Effector memory CD4-positive, alpha-beta T cell (primary cell): ENCODE measurements around the gene KRT83.

Source experiments
- DNase-seq, 3 donors: peaks; one replicate each; pipeline ENCODE4 v3.0.0-alpha.2; 2020
- H3K27ac ChIP-seq: 2 replicates; pipeline ENCODE4 v1.7.0; 2013; ENCODE audit warnings: mild to moderate bottlenecking, low read length, moderate library complexity; ENCODE audit not compliant: insufficient read depth, poor library complexity, severe bottlenecking
- H3K27me3 ChIP-seq: replicated peaks from 2 replicates; pipeline ENCODE4 v1.7.0; 2013; ENCODE audit warnings: mild to moderate bottlenecking, low read length; ENCODE audit not compliant: insufficient read depth, control insufficient read depth, poor library complexity, severe bottlenecking
- H3K36me3 ChIP-seq: 2 replicates; pipeline ENCODE4 v1.7.0; 2013; ENCODE audit warnings: mild to moderate bottlenecking, low read length, moderate library complexity; ENCODE audit not compliant: control insufficient read depth, insufficient read depth
- H3K4me1 ChIP-seq: 2 replicates; pipeline ENCODE4 v1.7.0; 2013; ENCODE audit warnings: low read length, mild to moderate bottlenecking; ENCODE audit not compliant: control insufficient read depth, insufficient read depth, poor library complexity, severe bottlenecking
- H3K4me3 ChIP-seq: 2 replicates; pipeline ENCODE4 v1.7.0; 2013; ENCODE audit warnings: low read length, low read depth, mild to moderate bottlenecking; ENCODE audit not compliant: insufficient read depth, poor library complexity, severe bottlenecking
- H3K9me3 ChIP-seq: 2 replicates; pipeline ENCODE4 v1.7.0; 2013; ENCODE audit warnings: mild to moderate bottlenecking, low read length, moderate library complexity; ENCODE audit not compliant: control insufficient read depth

KRT83 gene

DNA sequence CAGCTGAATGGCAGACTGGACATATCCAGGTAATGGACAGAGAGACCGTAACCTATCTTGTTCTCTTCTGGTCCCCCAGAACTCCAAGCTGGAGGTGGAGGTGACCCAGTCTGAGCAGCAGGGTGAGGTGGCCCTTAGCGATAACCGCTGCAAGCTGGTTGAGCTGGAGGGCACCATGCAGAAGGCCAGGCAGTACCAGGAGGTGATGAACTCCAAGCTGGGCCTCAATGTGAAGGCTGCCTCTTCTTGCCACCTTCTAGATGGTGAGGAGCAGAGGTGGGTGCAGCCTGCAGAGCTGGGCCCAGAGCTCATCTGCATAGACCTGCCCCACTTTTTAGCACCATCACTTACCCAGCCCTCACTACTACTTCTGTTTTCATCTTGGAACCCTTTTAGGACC is 53.9 kb downstream of the KRT83 start:
- no peaks in the 10 kb centered on the region for H3K36me3 ChIP-seq
- H3K4me1 ChIP-seq = no peaks in the 10 kb centered on the region
- no peak for DNase-seq
- H3K4me3 ChIP-seq = no peak overlapping the region
- no peaks in the 10 kb centered on the region for H3K27me3 ChIP-seq
- no peaks in the 10 kb centered on the region for H3K9me3 ChIP-seq
- no peak overlapping the region for H3K27ac ChIP-seq

DNA sequence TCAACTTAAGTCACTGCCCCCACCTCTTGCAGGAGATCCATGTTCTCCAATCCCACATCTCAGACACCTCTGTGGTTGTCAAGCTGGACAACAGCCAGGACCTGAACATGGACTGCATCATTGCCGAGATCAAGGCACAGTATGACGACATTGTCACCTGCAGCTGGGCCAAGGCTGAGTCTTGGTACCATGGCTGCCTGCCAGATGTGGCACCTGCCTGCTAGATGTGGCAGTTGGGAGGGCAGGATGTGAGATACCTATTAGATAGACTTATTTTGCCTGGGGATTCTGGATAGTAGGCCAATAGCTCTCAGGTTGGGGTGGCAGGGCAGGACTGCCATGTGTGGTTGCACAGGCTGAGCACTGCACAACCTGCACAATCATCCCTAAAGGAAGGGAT is 54.7 kb downstream of the KRT83 start:
- H3K27me3 ChIP-seq = no peaks in the 10 kb centered on the region
- no peak overlapping the region for H3K4me3 ChIP-seq
- H3K36me3 ChIP-seq = no peaks in the 10 kb centered on the region
- no peaks in the 10 kb centered on the region for H3K9me3 ChIP-seq
- DNase-seq = no peak
- no peaks in the 10 kb centered on the region for H3K4me1 ChIP-seq
- no peak overlapping the region for H3K27ac ChIP-seq

DNA sequence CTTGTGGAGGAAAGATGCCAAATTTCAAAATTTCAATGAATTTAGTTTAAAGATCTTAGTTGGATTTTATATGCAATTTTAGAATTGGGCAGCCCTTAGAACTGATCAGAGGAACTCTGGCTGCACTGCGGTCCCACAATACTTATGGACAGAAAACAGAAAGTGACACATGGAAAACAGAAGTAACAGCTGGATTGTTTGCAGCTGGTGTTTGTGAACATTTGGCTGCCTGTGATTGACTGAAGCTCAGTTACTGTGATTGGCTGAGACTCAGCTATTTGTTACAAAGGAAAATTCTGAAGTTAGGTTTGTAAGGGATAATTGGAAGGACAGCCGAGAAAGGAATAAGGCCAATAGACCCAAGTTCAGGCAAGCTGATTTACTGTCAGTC is 56.8 kb downstream of the KRT83 start:
- H3K4me1 ChIP-seq = no peaks in the 10 kb centered on the region
- DNase-seq = no peak
- no peaks in the 10 kb centered on the region for H3K27me3 ChIP-seq
- H3K27ac ChIP-seq = no peak overlapping the region
- no peaks in the 10 kb centered on the region for H3K9me3 ChIP-seq
- no peak overlapping the region for H3K4me3 ChIP-seq
- no peaks in the 10 kb centered on the region for H3K36me3 ChIP-seq
